Measurements from ENCODE around the gene WDR4. TPM values are rescaled to one million over a fixed set of nuclear protein-coding genes. Genes with fewer than 3 reads are reported as not detected.

The WDR4 gene
- polyA plus RNA-seq, 1 of the 3 experiments (the other 2 are of a cell fraction) = 26.5 TPM

DNA sequence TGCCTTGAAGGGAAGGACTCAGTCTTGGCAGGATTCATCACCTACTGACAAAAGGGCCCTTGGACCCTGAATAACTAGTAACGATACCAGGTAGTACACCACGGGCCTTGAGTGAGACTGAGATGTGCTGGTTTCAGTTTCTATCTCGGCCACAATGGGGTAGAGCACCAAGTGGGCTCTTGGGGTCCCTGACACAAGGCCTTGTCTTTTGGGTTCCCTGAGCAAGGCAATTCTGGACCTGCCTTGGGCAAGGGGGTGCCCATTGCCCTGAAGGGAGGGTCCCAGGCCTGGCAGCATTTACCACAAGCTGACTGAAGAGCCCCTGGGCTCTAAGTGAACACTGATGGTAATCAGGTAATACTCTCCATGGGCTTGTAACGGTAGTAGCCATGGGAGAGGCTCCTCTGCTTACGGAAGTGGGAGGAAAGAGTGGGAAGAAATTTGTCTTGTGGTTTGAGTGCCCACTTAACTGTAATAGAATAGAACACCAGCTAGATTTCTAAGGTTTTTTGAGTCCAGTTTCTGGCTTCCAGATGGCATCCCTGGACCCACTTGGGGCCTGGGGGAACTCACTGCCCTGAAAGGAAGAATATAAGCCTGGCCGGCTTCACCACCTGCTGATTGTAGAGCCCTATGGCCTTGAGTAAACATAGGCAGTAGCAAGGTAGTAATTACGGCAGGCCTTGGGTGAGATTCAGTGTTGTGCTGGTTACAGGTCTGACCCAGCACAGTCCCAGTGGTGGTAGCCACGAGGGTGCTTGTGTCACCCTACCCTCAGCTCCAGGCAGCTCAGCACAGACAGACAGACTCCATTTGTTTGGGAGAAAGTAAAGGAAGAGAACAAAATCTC is 58.5 kb downstream of the WDR4 start:
- TF ChIP-seq FOXM1 (IDR thresholded peaks at IDR 0.05; ENCODE audit: low read depth) = no peak
- no peak for TF ChIP-seq EZH2phosphoT487 (IDR thresholded peaks at IDR 0.05; ENCODE audit: borderline replicate concordance, low read depth)
- TF ChIP-seq CHD2 (IDR thresholded peaks at IDR 0.05; ENCODE audit: low read length, partially characterized antibody) = no peak
- TF ChIP-seq ELF1 (IDR thresholded peaks at IDR 0.05) = no peak
- TF ChIP-seq SMC3 (IDR thresholded peaks at IDR 0.05; ENCODE audit: low read depth, low read length) = no peak
- no peak for TF ChIP-seq FOXJ3 (CRISPR knock-in tag; IDR thresholded peaks at IDR 0.05)
- 56% methylated on average over 6 of the region's 8 CpGs for WGBS (ENCODE audit: low lambda C conversion rate)
- no peaks in the 10 kb centered on the region for H3K9me2 ChIP-seq
- no peaks in the 10 kb centered on the region for H3K36me3 ChIP-seq (replicated peaks in 1 of 2; ENCODE audit: control insufficient read depth in 1 of 2, insufficient read depth in 2 of 2, low read length in 1 of 2)
- no peaks in the 10 kb centered on the region for H3K79me2 ChIP-seq (ENCODE audit: insufficient read depth)
- H4K20me1 ChIP-seq (ENCODE audit: insufficient read depth) = no peaks in the 10 kb centered on the region
- DNase-seq = no peak
- no peaks in the 10 kb centered on the region; the same call in 1 of the 2 replicates for H3K9me3 ChIP-seq
- H3K9ac ChIP-seq = no peak overlapping the region
- no peak overlapping the region for H3K4me2 ChIP-seq
- H2AFZ ChIP-seq (ENCODE audit: low read depth) = no peak overlapping the region
- POLR2A ChIA-PET = interaction anchor here (1.2 kb wide), 1 partner anchor 39 kb away, joined by 3 read pairs; no protein-coding TSS in a partner anchor
- no peaks in the 10 kb centered on the region for H3K27me3 ChIP-seq (ENCODE audit: insufficient read depth)
- no peak overlapping the region for H3K27ac ChIP-seq (ENCODE audit: low read depth in 2 of 2, low read length in 1 of 2)
- no peaks in the 10 kb centered on the region for H3F3A ChIP-seq (replicated peaks; ENCODE audit: insufficient read depth)
- no peaks in the 10 kb centered on the region for H3K4me1 ChIP-seq (ENCODE audit: control insufficient read depth in 1 of 2, insufficient read depth in 2 of 2, low read depth in 1 of 2, low read length in 1 of 2)
- CTCF ChIA-PET = interaction anchor here (1.2 to 6.3 kb wide), 4 partner anchors 12 to 227 kb away, joined by 3 to 52 read pairs (median 4); no protein-coding TSS in a partner anchor
- no peak overlapping the region for H3K4me3 ChIP-seq (ENCODE audit: low read depth in 2 of 2, low read length in 1 of 2)

- Histone ChIP-seq H3K4me3 (ENCODE audit: low read depth in 2 of 2, low read length in 1 of 2) (no peak overlapping the region), H3K36me3 (replicated peaks in 1 of 2; ENCODE audit: control insufficient read depth in 1 of 2, insufficient read depth in 2 of 2, low read length in 1 of 2) (no peaks in the 10 kb centered on the region), H2AFZ (ENCODE audit: low read depth) (no peak overlapping the region), H3K9me2 (no peaks in the 10 kb centered on the region), H3K4me2 (no peak overlapping the region), H3K27me3 (ENCODE audit: insufficient read depth) (no peaks in the 10 kb centered on the region), H3K9me3 (peaks cover 2% of the 10 kb centered on the region; the same call in 1 of the 2 replicates), H3K79me2 (ENCODE audit: insufficient read depth) (no peaks in the 10 kb centered on the region), H3F3A (replicated peaks; ENCODE audit: insufficient read depth) (no peaks in the 10 kb centered on the region), H3K9ac (no peak overlapping the region), H3K27ac (ENCODE audit: low read depth in 2 of 2, low read length in 1 of 2) (no peak overlapping the region), H4K20me1 (ENCODE audit: insufficient read depth) (no peaks in the 10 kb centered on the region), H3K4me1 (ENCODE audit: control insufficient read depth in 1 of 2, insufficient read depth in 2 of 2, low read depth in 1 of 2, low read length in 1 of 2) (no peaks in the 10 kb centered on the region)
- ChIA-PET CTCF (interaction anchor here (1.2 to 6.3 kb wide), 3 partner anchors 13 to 226 kb away, joined by 3 to 52 read pairs (median 5); no protein-coding TSS in a partner anchor), POLR2A (interaction anchor here (1.2 kb wide), 1 partner anchor 38 kb away, joined by 3 read pairs; no protein-coding TSS in a partner anchor)
- DNase-seq = no peak
- 65% methylated on average over 6 of the region's 7 CpGs for WGBS (ENCODE audit: low lambda C conversion rate)
- TF ChIP-seq, protein P1, sequence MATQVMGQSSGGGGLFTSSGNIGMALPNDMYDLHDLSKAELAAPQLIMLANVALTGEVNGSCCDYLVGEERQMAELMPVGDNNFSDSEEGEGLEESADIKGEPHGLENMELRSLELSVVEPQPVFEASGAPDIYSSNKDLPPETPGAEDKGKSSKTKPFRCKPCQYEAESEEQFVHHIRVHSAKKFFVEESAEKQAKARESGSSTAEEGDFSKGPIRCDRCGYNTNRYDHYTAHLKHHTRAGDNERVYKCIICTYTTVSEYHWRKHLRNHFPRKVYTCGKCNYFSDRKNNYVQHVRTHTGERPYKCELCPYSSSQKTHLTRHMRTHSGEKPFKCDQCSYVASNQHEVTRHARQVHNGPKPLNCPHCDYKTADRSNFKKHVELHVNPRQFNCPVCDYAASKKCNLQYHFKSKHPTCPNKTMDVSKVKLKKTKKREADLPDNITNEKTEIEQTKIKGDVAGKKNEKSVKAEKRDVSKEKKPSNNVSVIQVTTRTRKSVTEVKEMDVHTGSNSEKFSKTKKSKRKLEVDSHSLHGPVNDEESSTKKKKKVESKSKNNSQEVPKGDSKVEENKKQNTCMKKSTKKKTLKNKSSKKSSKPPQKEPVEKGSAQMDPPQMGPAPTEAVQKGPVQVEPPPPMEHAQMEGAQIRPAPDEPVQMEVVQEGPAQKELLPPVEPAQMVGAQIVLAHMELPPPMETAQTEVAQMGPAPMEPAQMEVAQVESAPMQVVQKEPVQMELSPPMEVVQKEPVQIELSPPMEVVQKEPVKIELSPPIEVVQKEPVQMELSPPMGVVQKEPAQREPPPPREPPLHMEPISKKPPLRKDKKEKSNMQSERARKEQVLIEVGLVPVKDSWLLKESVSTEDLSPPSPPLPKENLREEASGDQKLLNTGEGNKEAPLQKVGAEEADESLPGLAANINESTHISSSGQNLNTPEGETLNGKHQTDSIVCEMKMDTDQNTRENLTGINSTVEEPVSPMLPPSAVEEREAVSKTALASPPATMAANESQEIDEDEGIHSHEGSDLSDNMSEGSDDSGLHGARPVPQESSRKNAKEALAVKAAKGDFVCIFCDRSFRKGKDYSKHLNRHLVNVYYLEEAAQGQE (IDR thresholded peaks at IDR 0.05; ENCODE audit: low read depth, low read length) = no peak
- TF ChIP-seq EZH2phosphoT487 (IDR thresholded peaks at IDR 0.05; ENCODE audit: borderline replicate concordance, low read depth) = no peak
- no peak for TF ChIP-seq FOXM1 (IDR thresholded peaks at IDR 0.05; ENCODE audit: low read depth)
- no peak for TF ChIP-seq GABPA (IDR thresholded peaks at IDR 0.05; ENCODE audit: low read depth)
- TF ChIP-seq RCOR1 (IDR thresholded peaks at IDR 0.05; ENCODE audit: low read length) = no peak
- TF ChIP-seq, protein P2, sequence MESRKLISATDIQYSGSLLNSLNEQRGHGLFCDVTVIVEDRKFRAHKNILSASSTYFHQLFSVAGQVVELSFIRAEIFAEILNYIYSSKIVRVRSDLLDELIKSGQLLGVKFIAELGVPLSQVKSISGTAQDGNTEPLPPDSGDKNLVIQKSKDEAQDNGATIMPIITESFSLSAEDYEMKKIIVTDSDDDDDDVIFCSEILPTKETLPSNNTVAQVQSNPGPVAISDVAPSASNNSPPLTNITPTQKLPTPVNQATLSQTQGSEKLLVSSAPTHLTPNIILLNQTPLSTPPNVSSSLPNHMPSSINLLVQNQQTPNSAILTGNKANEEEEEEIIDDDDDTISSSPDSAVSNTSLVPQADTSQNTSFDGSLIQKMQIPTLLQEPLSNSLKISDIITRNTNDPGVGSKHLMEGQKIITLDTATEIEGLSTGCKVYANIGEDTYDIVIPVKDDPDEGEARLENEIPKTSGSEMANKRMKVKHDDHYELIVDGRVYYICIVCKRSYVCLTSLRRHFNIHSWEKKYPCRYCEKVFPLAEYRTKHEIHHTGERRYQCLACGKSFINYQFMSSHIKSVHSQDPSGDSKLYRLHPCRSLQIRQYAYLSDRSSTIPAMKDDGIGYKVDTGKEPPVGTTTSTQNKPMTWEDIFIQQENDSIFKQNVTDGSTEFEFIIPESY (IDR thresholded peaks at IDR 0.05; ENCODE audit: borderline replicate concordance, low read depth) = no peak
- TF ChIP-seq, protein P3, sequence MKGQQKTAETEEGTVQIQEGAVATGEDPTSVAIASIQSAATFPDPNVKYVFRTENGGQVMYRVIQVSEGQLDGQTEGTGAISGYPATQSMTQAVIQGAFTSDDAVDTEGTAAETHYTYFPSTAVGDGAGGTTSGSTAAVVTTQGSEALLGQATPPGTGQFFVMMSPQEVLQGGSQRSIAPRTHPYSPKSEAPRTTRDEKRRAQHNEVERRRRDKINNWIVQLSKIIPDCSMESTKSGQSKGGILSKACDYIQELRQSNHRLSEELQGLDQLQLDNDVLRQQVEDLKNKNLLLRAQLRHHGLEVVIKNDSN (IDR thresholded peaks at IDR 0.05; ENCODE audit: borderline replicate concordance, low read depth) = no peak
- no peak for TF ChIP-seq USF2 (IDR thresholded peaks at IDR 0.05; ENCODE audit: borderline replicate concordance, low read depth, low read length)
- TF ChIP-seq, protein P4, sequence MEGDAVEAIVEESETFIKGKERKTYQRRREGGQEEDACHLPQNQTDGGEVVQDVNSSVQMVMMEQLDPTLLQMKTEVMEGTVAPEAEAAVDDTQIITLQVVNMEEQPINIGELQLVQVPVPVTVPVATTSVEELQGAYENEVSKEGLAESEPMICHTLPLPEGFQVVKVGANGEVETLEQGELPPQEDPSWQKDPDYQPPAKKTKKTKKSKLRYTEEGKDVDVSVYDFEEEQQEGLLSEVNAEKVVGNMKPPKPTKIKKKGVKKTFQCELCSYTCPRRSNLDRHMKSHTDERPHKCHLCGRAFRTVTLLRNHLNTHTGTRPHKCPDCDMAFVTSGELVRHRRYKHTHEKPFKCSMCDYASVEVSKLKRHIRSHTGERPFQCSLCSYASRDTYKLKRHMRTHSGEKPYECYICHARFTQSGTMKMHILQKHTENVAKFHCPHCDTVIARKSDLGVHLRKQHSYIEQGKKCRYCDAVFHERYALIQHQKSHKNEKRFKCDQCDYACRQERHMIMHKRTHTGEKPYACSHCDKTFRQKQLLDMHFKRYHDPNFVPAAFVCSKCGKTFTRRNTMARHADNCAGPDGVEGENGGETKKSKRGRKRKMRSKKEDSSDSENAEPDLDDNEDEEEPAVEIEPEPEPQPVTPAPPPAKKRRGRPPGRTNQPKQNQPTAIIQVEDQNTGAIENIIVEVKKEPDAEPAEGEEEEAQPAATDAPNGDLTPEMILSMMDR (IDR thresholded peaks at IDR 0.05) = no peak
- TF ChIP-seq MEF2A (IDR thresholded peaks at IDR 0.05; ENCODE audit: borderline replicate concordance, low read depth) = no peak
Observed at GRCh38 chr21:42819861-42820615, 59.3 kb downstream of the WDR4 start.
